ENCODE data around the gene UNC5C.

DNA sequence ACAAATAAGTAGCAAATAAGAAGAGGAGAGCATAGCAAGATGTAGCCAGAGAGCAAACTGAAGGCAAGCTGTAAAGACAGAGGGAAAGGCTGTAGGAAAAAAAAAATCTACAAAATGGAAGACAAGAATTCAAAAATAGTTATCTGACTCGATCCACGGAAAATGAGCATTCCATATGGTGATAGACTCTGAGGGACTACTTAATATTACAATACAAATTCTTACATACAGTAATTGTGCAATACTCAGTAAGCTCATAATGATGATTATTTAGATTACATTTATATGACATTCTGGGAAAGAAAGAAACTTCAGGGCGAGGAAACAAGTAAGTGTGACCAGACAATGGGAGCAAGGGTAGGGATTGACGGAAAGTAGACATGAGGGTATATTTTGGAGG lies 102.6 kb downstream of the UNC5C start:
- TF ChIP-seq SIN3A (IDR thresholded peaks at IDR 0.05; ENCODE audit: borderline replicate concordance, insufficient read depth, low read depth, low read length) (no peak), CTCF (IDR thresholded peaks at IDR 0.05) (no peak), POLR2AphosphoS5 (IDR thresholded peaks at IDR 0.05; ENCODE audit: low read depth, low read length) (no peak), TCF7L2 (IDR thresholded peaks at IDR 0.05; ENCODE audit: low read depth, low read length) (no peak)

Data from Panc1 (cell line).